HepG2 (cell line): ENCODE measurements around the gene DENND1C. TPM values are rescaled to one million over a fixed set of nuclear protein-coding genes. Genes with fewer than 3 reads are reported as not detected.

ENCODE experiments used
- GABPB1 ChIP-seq: IDR thresholded peaks from 2 replicates; pipeline ENCODE4 v1.6.1; 2016; ENCODE audit warnings: mild to moderate bottlenecking, missing genetic modification reagents, moderate library complexity, missing compliant biosample characterization
- HNRNPLL ChIP-seq: fragments of 200-400 bp; formaldehyde crosslinking; IDR thresholded peaks from 2 replicates; pipeline ENCODE4 v1.6.1; 2017; ENCODE audit warnings: mild to moderate bottlenecking, low read depth, low read length; ENCODE audit not compliant: poor library complexity, severe bottlenecking
- HOXA3 ChIP-seq: sonication (generic); formaldehyde crosslinking; IDR thresholded peaks from 2 replicates; pipeline ENCODE4 v1.5.0; 2020; ENCODE audit warnings: missing genetic modification reagents
- KDM2A ChIP-seq: sonication (generic); formaldehyde crosslinking; IDR thresholded peaks from 2 replicates; pipeline ENCODE4 v1.4.0; 2020; ENCODE audit warnings: low read depth, missing genetic modification reagents, borderline replicate concordance
- MEIS2 ChIP-seq: sonication (generic); formaldehyde crosslinking; IDR thresholded peaks from 2 replicates; pipeline ENCODE4 v1.9.0; 2021; ENCODE audit warnings: mild to moderate bottlenecking, missing genetic modification reagents
- NFE2L2 ChIP-seq: fragments of 150-350 bp; IDR thresholded peaks from 2 replicates; pipeline ENCODE4 v1.6.1; 2014; ENCODE audit warnings: low read length
- NRL ChIP-seq: sonication (generic); formaldehyde crosslinking; IDR thresholded peaks from 2 replicates; pipeline ENCODE4 v1.5.0; 2020; ENCODE audit warnings: missing genetic modification reagents, mild to moderate bottlenecking, moderate library complexity, borderline replicate concordance
- RARG ChIP-seq: sonication (generic); formaldehyde crosslinking; IDR thresholded peaks from 2 replicates; pipeline ENCODE4 v1.4.0; 2020; ENCODE audit warnings: low read depth, mild to moderate bottlenecking, missing genetic modification reagents
- RBFOX2 ChIP-seq: fragments of 200-400 bp; formaldehyde crosslinking; IDR thresholded peaks from 2 replicates; pipeline ENCODE4 v1.6.1; 2017; ENCODE audit warnings: low read depth, mild to moderate bottlenecking, low read length
- SIN3A ChIP-seq: IDR thresholded peaks from 2 replicates; pipeline ENCODE4 v1.6.1; 2011; ENCODE audit warnings: low read depth, mild to moderate bottlenecking, control low read depth, low read length, borderline replicate concordance
- YEATS2 ChIP-seq: sonication (generic); formaldehyde crosslinking; IDR thresholded peaks from 2 replicates; pipeline ENCODE4 v1.4.0; 2020; ENCODE audit warnings: missing genetic modification reagents, borderline replicate concordance
- ZFY ChIP-seq: sonication (generic); formaldehyde crosslinking; IDR thresholded peaks from 2 replicates; pipeline ENCODE4 v1.4.0; 2020; ENCODE audit warnings: missing genetic modification reagents
- ZNF556 ChIP-seq: sonication (generic); formaldehyde crosslinking; IDR thresholded peaks from 2 replicates; pipeline ENCODE4 v1.4.0; 2020; ENCODE audit warnings: mild to moderate bottlenecking, missing genetic modification reagents, borderline replicate concordance
- polyA plus RNA-seq, 8 experiments: library from polyadenylated mRNA; depleted of rRNA in 3 of 8; stranded (reverse) in 7 of 8; unstranded in 1 of 8; fragments of >200 nt; fragmentation: Illumina TruSeq in 4 of 8; extraction: Trizol in 4 of 8; gene quantifications; 2 replicates each; pipeline versions ENCODE4 v1.2.1 to v1.2.3, GENCODE V29; 2011 to 2016; ENCODE audit warnings: low read depth in 4 of 8, missing spikeins in 1 of 8, mixed read lengths in 1 of 8; ENCODE audit not compliant: insufficient read depth in 1 of 8
- total RNA-seq, 5 experiments: library from RNA; depleted of rRNA; stranded (reverse); fragments of >200 nt; fragmentation: Illumina TruSeq; extraction: Trizol; gene quantifications; 2 replicates each; pipeline ENCODE4 v1.2.3, GENCODE V29; 2016; ENCODE audit warnings: low read depth in 1 of 5
- TF ChIP-seq, protein P1 (sequence below): sonication (generic); formaldehyde crosslinking; IDR thresholded peaks from one replicate; pipeline ENCODE4 v1.5.1; 2020; ENCODE audit warnings: mild to moderate bottlenecking, missing genetic modification reagents; ENCODE audit errors: not compliant biosample characterization
- TF ChIP-seq, protein P2 (sequence below): IDR thresholded peaks from 2 replicates; pipeline ENCODE4 v1.6.1; 2012; ENCODE audit warnings: inconsistent platforms
- TF ChIP-seq, protein P3 (sequence below): sonication (generic); formaldehyde crosslinking; IDR thresholded peaks from 2 replicates; pipeline ENCODE4 v1.9.0; 2021; ENCODE audit warnings: missing genetic modification reagents, mild to moderate bottlenecking, borderline replicate concordance
- TF ChIP-seq, protein P4 (sequence below): sonication (generic); formaldehyde crosslinking; IDR thresholded peaks from 2 replicates; pipeline ENCODE4 v1.4.0; 2020; ENCODE audit warnings: missing genetic modification reagents

The DENND1C gene
- total and polyA plus RNA-seq, 2 of the 13 experiments (the other 11 are each of a cell fraction or from before 2014, with no cell fraction given), result 0.04 to 0.73 TPM

DNA sequence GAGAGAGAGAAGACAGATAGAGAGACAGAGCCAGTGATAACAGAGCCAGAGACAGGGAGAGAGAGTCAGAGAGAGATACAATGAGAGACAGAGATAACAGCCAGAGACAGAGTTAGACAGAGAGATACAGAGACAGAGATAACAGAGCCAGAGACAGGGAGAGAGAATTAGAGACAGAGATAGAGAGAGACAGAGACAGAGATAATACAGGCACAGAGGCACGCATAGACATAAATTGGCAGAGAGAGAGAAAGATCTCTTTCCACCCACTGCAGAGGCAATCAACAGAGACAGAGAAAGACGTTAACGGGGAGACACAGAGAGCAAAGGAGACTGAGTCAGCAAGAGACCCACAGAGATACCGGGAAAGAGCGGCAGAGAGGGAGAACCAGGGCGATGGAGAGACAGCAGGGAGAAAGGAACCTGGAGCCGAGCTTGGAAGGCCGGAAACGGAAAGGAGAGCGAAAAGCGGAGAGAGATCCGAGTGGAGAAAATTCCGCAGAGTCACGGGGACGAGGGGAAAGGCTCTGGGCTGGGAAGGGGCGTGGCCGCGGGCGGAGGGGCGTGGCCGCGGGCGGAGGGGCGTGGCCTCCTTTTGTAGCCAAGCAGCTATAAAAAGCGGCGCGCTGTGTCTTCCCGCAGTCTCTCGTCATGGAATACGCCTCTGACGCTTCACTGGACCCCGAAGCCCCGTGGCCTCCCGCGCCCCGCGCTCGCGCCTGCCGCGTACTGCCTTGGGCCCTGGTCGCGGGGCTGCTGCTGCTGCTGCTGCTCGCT is 49.0 kb upstream of the DENND1C start, which contains the start of gene TNFSF9 (continued):
- TF ChIP-seq, protein P1, sequence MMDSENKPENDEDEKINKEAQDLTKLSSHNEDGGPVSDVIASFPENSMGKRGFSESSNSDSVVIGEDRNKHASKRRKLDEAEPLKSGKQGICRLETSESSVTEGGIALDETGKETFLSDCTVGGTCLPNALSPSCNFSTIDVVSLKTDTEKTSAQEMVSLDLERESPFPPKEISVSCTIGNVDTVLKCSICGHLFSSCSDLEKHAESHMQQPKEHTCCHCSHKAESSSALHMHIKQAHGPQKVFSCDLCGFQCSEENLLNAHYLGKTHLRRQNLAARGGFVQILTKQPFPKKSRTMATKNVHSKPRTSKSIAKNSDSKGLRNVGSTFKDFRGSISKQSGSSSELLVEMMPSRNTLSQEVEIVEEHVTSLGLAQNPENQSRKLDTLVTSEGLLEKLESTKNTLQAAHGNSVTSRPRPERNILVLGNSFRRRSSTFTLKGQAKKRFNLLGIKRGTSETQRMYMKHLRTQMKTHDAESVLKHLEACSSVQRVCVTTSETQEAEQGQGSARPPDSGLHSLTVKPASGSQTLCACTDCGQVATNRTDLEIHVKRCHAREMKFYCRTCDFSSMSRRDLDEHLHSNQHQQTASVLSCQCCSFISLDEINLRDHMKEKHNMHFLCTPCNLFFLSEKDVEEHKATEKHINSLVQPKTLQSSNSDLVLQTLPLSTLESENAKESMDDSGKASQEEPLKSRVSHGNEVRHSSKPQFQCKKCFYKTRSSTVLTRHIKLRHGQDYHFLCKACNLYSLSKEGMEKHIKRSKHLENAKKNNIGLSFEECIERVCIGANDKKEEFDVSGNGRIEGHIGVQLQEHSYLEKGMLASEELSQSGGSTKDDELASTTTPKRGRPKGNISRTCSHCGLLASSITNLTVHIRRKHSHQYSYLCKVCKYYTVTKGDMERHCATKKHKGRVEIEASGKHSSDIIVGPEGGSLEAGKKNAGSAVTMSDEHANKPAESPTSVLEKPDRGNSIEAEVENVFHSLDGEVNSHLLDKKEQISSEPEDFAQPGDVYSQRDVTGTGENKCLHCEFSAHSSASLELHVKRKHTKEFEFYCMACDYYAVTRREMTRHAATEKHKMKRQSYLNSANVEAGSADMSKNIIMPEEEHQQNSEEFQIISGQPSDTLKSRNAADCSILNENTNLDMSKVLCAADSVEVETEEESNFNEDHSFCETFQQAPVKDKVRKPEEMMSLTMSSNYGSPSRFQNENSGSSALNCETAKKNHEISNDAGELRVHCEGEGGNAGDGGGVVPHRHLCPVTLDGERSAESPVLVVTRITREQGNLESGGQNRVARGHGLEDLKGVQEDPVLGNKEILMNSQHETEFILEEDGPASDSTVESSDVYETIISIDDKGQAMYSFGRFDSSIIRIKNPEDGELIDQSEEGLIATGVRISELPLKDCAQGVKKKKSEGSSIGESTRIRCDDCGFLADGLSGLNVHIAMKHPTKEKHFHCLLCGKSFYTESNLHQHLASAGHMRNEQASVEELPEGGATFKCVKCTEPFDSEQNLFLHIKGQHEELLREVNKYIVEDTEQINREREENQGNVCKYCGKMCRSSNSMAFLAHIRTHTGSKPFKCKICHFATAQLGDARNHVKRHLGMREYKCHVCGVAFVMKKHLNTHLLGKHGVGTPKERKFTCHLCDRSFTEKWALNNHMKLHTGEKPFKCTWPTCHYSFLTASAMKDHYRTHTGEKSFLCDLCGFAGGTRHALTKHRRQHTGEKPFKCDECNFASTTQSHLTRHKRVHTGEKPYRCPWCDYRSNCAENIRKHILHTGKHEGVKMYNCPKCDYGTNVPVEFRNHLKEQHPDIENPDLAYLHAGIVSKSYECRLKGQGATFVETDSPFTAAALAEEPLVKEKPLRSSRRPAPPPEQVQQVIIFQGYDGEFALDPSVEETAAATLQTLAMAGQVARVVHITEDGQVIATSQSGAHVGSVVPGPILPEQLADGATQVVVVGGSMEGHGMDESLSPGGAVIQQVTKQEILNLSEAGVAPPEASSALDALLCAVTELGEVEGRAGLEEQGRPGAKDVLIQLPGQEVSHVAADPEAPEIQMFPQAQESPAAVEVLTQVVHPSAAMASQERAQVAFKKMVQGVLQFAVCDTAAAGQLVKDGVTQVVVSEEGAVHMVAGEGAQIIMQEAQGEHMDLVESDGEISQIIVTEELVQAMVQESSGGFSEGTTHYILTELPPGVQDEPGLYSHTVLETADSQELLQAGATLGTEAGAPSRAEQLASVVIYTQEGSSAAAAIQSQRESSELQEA (CRISPR knock-in tag), result peak; percentile 38
- TF ChIP-seq KDM2A (peak; percentile 62; the same call in 1 of the 2 replicates), RBFOX2 (peak; percentile 82), GABPB1 (CRISPR knock-in tag) (peak; percentile 65), ZNF556 (peak; percentile 54; the same call in 1 of the 2 replicates), HOXA3 (CRISPR knock-in tag) (peak; percentile 50; the same call in 1 of the 2 replicates), NFE2L2 (peak; percentile 43), ZFY (CRISPR knock-in tag) (peak; percentile 54; the same call in 1 of the 2 replicates), YEATS2 (CRISPR knock-in tag) (peak; percentile 60; the same call in 1 of the 2 replicates), RARG (CRISPR knock-in tag) (no peak), MEIS2 (0 out of 2 replicates have a peak, but pooled peaks have one; percentile 41), SIN3A (0 out of 2 replicates have a peak, but pooled peaks have one; percentile 33), NRL (CRISPR knock-in tag) (0 out of 2 replicates have a peak, but pooled peaks have one; percentile 52), HNRNPLL (peak; percentile 69)
- TF ChIP-seq, protein P2, sequence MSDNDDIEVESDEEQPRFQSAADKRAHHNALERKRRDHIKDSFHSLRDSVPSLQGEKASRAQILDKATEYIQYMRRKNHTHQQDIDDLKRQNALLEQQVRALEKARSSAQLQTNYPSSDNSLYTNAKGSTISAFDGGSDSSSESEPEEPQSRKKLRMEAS, result peak; percentile 57
- TF ChIP-seq, protein P3, sequence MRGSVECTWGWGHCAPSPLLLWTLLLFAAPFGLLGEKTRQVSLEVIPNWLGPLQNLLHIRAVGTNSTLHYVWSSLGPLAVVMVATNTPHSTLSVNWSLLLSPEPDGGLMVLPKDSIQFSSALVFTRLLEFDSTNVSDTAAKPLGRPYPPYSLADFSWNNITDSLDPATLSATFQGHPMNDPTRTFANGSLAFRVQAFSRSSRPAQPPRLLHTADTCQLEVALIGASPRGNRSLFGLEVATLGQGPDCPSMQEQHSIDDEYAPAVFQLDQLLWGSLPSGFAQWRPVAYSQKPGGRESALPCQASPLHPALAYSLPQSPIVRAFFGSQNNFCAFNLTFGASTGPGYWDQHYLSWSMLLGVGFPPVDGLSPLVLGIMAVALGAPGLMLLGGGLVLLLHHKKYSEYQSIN (CRISPR knock-in tag), result no peak
- TF ChIP-seq, protein P4, sequence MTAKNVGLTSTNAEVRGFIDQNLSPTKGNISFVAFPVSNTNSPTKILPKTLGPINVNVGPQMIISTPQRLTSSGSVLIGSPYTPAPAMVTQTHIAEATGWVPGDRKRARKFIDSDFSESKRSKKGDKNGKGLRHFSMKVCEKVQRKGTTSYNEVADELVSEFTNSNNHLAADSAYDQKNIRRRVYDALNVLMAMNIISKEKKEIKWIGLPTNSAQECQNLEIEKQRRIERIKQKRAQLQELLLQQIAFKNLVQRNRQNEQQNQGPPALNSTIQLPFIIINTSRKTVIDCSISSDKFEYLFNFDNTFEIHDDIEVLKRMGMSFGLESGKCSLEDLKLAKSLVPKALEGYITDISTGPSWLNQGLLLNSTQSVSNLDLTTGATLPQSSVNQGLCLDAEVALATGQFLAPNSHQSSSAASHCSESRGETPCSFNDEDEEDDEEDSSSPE (CRISPR knock-in tag), result no peak
